IMR-90 (cell line): Measurements from ENCODE around the gene MCF2L. TPM values are rescaled to one million over a fixed set of nuclear protein-coding genes. Genes with fewer than 3 reads are reported as not detected.

Source experiments
- ATAC-seq: fragments of 200-7000 bp; cut with Tn5 transposase; 2 replicates; pipeline ENCODE4 v1.9.1; 2020; ENCODE audit warnings: low read depth, mild to moderate bottlenecking, moderate library complexity
- BruUV-seq: library from RNA; stranded (reverse); fragments of 400-500 nt; replicated peaks from 2 replicates; lab custom pipeline; 2021; lab: Mats Ljungman, UMichigan
- CTCF ChIA-PET: fragments of 300-600 bp; formaldehyde crosslinking; extraction: SDS; loops from one replicate; lab custom pipeline; 2021; ENCODE audit warnings: antibody characterized with exemption; lab: Yijun Ruan, JAX
- POLR2A ChIA-PET: fragments of 300-600 bp; sonication (Branson Sonifier 250); formaldehyde crosslinking; loops from one replicate; lab custom pipeline; 2022; ENCODE audit warnings: antibody characterized with exemption; ENCODE audit not compliant: unreplicated experiment; lab: Charles Lee
- DNase-seq: peaks from one replicate; pipeline ENCODE4 v3.0.0; 2013
- H2AFZ ChIP-seq: replicated peaks from 2 replicates; pipeline ENCODE3; 2013; ENCODE audit warnings: low read length, mild to moderate bottlenecking; ENCODE audit not compliant: poor library complexity
- H2AK5ac ChIP-seq: 2 replicates; pipeline ENCODE4 v1.6.1; 2013; ENCODE audit warnings: low read depth, low read length, inconsistent platforms
- H2AK9ac ChIP-seq: replicated peaks from 2 replicates; pipeline ENCODE3; 2013; ENCODE audit warnings: mild to moderate bottlenecking, low read depth, low read length, moderate library complexity; ENCODE audit not compliant: poor library complexity
- H2BK120ac ChIP-seq: 2 replicates; pipeline ENCODE4 v1.6.1; 2013; ENCODE audit warnings: low read depth, low read length, inconsistent platforms
- H2BK15ac ChIP-seq: 3 replicates; pipeline ENCODE4 v1.6.1; 2013; ENCODE audit warnings: low read depth, low read length, inconsistent platforms
- H2BK20ac ChIP-seq: 2 replicates; pipeline ENCODE4 v1.6.1; 2013; ENCODE audit warnings: low read depth, mild to moderate bottlenecking, inconsistent platforms, low read length, moderate library complexity
- H2BK5ac ChIP-seq: 2 replicates; pipeline ENCODE4 v1.6.1; 2013; ENCODE audit warnings: mild to moderate bottlenecking, low read depth, low read length, inconsistent platforms; ENCODE audit not compliant: poor library complexity, severe bottlenecking
- H3K14ac ChIP-seq: replicated peaks from 2 replicates; pipeline ENCODE4 v1.6.1; 2013; ENCODE audit warnings: low read depth, low read length, inconsistent platforms
- H3K18ac ChIP-seq: 2 replicates; pipeline ENCODE4 v1.6.1; 2013; ENCODE audit warnings: low read depth, low read length, control low read depth
- H3K23ac ChIP-seq: 2 replicates; pipeline ENCODE4 v1.6.1; 2013; ENCODE audit warnings: low read depth, low read length, inconsistent platforms
- H3K27ac ChIP-seq: 2 replicates; pipeline ENCODE4 v1.5.1; 2013; ENCODE audit warnings: mild to moderate bottlenecking, control low read depth, low read length; ENCODE audit not compliant: insufficient read depth
- H3K27me3 ChIP-seq: 2 replicates; pipeline ENCODE4 v1.6.1; 2013; ENCODE audit warnings: low read length; ENCODE audit not compliant: control insufficient read depth, insufficient read depth
- H3K36me3 ChIP-seq: 2 replicates; pipeline ENCODE4 v1.6.1; 2013; ENCODE audit warnings: low read length, mixed read lengths; ENCODE audit not compliant: control insufficient read depth, insufficient read depth
- H3K4ac ChIP-seq: 2 replicates; pipeline ENCODE4 v1.6.1; 2013; ENCODE audit warnings: low read depth, low read length, inconsistent platforms
- H3K4me1 ChIP-seq: 2 replicates; pipeline ENCODE4 v1.6.1; 2013; ENCODE audit warnings: low read length, mixed read lengths; ENCODE audit not compliant: control insufficient read depth, insufficient read depth
- H3K4me2 ChIP-seq: 2 replicates; pipeline ENCODE4 v1.6.1; 2013; ENCODE audit warnings: low read depth, mild to moderate bottlenecking, control low read depth, low read length, moderate library complexity
- H3K4me3 ChIP-seq: 2 replicates; pipeline ENCODE4 v1.5.1; 2013; ENCODE audit warnings: low read depth, mild to moderate bottlenecking, control low read depth, low read length, moderate library complexity; ENCODE audit not compliant: insufficient read depth
- H3K56ac ChIP-seq: 2 replicates; pipeline ENCODE4 v1.6.1; 2013; ENCODE audit warnings: low read length, inconsistent platforms; ENCODE audit not compliant: insufficient read depth; ENCODE audit errors: extremely low read depth
- H3K79me1 ChIP-seq, 2 experiments: 2 replicates each; pipeline ENCODE4 v1.6.1; 2013; ENCODE audit warnings: low read length in 2 of 2, inconsistent platforms in 1 of 2, low read depth in 1 of 2
- H3K9ac ChIP-seq: 2 replicates; pipeline ENCODE4 v1.6.1; 2013; ENCODE audit warnings: low read depth, low read length, control low read depth
- H3K9me1 ChIP-seq: 2 replicates; pipeline ENCODE4 v1.6.1; 2013; ENCODE audit warnings: low read length, inconsistent platforms; ENCODE audit not compliant: insufficient read depth
- H3K9me3 ChIP-seq: 2 replicates; pipeline ENCODE4 v1.6.1; 2013; ENCODE audit warnings: low read length; ENCODE audit not compliant: control insufficient read depth, insufficient read depth
- H4K20me1 ChIP-seq: 2 replicates; pipeline ENCODE4 v1.6.1; 2013; ENCODE audit warnings: low read length, inconsistent platforms; ENCODE audit not compliant: insufficient read depth
- H4K5ac ChIP-seq: 2 replicates; pipeline ENCODE4 v1.6.1; 2013; ENCODE audit warnings: mild to moderate bottlenecking, low read depth, low read length, control low read depth
- H4K8ac ChIP-seq, 2 experiments: 2 replicates each; pipeline ENCODE4 v1.6.1; 2013; ENCODE audit warnings: low read depth in 2 of 2, low read length in 2 of 2, control low read depth in 1 of 2, inconsistent platforms in 1 of 2
- H4K91ac ChIP-seq: 2 replicates; pipeline ENCODE4 v1.6.1; 2013; ENCODE audit warnings: low read depth, low read length, inconsistent platforms; ENCODE audit not compliant: insufficient read depth
- CTCF ChIP-seq: conservative IDR thresholded peaks from 2 replicates; pipeline ENCODE4 v1.5.1; 2012; ENCODE audit warnings: mild to moderate bottlenecking, low read depth, low read length, improper control_type of control experiment
- FOS ChIP-seq: fragments of 150-350 bp; IDR thresholded peaks from 2 replicates; pipeline ENCODE4 v1.6.1; 2016; ENCODE audit warnings: low read depth, low read length
- MXI1 ChIP-seq: IDR thresholded peaks from 2 replicates; pipeline ENCODE4 v1.6.1; 2012; ENCODE audit warnings: low read depth, mild to moderate bottlenecking, low read length, moderate library complexity, borderline replicate concordance
- NFE2L2 ChIP-seq: fragments of 150-350 bp; IDR thresholded peaks from 2 replicates; pipeline ENCODE4 v1.6.1; 2016; ENCODE audit warnings: low read depth, mild to moderate bottlenecking, low read length
- WGBS, 2 experiments: methylation state at CpG; one replicate each; pipeline versions ENCODE4 v1.1.5 to v1.1.7; 2013; ENCODE audit warnings: missing lambda C conversion rate in 2 of 2; ENCODE audit not compliant: insufficient read length in 1 of 2; ENCODE audit errors: extremely low coverage in 2 of 2; 5-methylcytosine and 5-hydroxymethylcytosine counted together
- dilution Hi-C: fragments of 300-500 bp; cut with HindIII; formaldehyde crosslinking; loops from one replicate; pipeline ENCODE4 v1.14.3; 2018; ENCODE audit warnings: low sequenced_read_pairs; ENCODE audit not compliant: unreplicated experiment
- in situ Hi-C: fragments of 300-500 bp; cut with MboI; formaldehyde crosslinking; loops from 3 replicates; pipeline ENCODE4 v1.14.3; 2019; ENCODE audit warnings: low sequenced_read_pairs, inconsistent platforms, mixed read lengths
- intact Hi-C: fragments of 100-400 bp; cut with micrococcal nuclease; formaldehyde crosslinking; loops from 2 replicates; pipeline ENCODE4 v1.10.0; 2022
- polyA plus RNA-seq, 3 experiments: library from polyadenylated mRNA; depleted of rRNA; stranded (reverse); fragments of >200 nt; gene quantifications; 2 replicates each; pipeline ENCODE4 v1.2.3, GENCODE V29; 2012; ENCODE audit warnings: low replicate concordance in 1 of 3
- total RNA-seq: library from RNA; depleted of rRNA; stranded (reverse); fragments of >200 nt; gene quantifications from 2 replicates; pipeline ENCODE4 v1.2.3, GENCODE V29; 2012

Gene MCF2L
- total and polyA plus RNA-seq, 2 of the 4 experiments (the other 2 are of a cell fraction): 0.18 TPM; not detected in 1

GRCh38 chr13:112926993-112927392 is 42.0 kb upstream of the MCF2L start:
- Histone ChIP-seq H3K23ac (no peak overlapping the region), H3K27me3 (peaks cover 47% of the 10 kb centered on the region), H4K20me1 (no peaks in the 10 kb centered on the region), H4K8ac (no peak overlapping the region), H3K79me1 (no peaks in the 10 kb centered on the region), H4K91ac (no peak overlapping the region), H4K5ac (no peak overlapping the region), H3K4me3 (no peak overlapping the region), H2BK15ac (no peak overlapping the region), H3K14ac (no peak overlapping the region), H2BK120ac (no peak overlapping the region), H3K9me3 (peaks cover 2% of the 10 kb centered on the region; the same call in 1 of the 2 replicates), H2AK9ac (no peak overlapping the region), H3K4ac (no peak overlapping the region), H2AK5ac (no peak overlapping the region), H3K36me3 (no peaks in the 10 kb centered on the region), H2BK5ac (no peak overlapping the region), H2AFZ (no peak overlapping the region), H3K4me1 (no peaks in the 10 kb centered on the region), H3K4me2 (no peak overlapping the region), H3K56ac (no peak overlapping the region), H3K9me1 (peaks cover 4% of the 10 kb centered on the region; the same call in 1 of the 2 replicates), H3K18ac (no peak overlapping the region), H3K27ac (no peak overlapping the region), H3K9ac (no peak overlapping the region), H2BK20ac (no peak overlapping the region)
- intact Hi-C loops (no loop called here), dilution Hi-C loops (no loop called here), in situ Hi-C loops (loop anchor here (25.0 kb wide), 2 partner anchors 310 to 460 kb away; no protein-coding TSS in a partner anchor)
- WGBS, 2 experiments: no CpG with 5 or more reads among the region's 5 CpGs
- BruUV-seq: no TSS peak
- ATAC-seq (no peak), DNase-seq (no peak)
- POLR2A ChIA-PET: no interaction called here
- CTCF ChIA-PET: no interaction called here
- TF ChIP-seq FOS: no peak
- no peak for TF ChIP-seq CTCF
- no peak for TF ChIP-seq MXI1
- no peak for TF ChIP-seq NFE2L2
